HG03460 (cell line): ENCODE data around the gene RNU2-63P.
A peak's percentile ranks its signal among the peaks of the same experiment; 100 is the strongest.
"Not testable (repeated sequence)": the region's sequence is repeated elsewhere in the genome, so short reads cannot be mapped to it uniquely, and the experiment has no call there.

Source experiments
- ATAC-seq: cut with Tn5 transposase; IDR thresholded peaks from one replicate; pipeline ENCODE4 v1.9.1; 2021; ENCODE audit not compliant: unreplicated experiment

RNU2-63P gene

GRCh38 chr2:88032070-88032702, 15.8 kb upstream of the RNU2-63P start:
- no peak for ATAC-seq

GRCh38 chr2:88028931-88029330, 12.6 kb upstream of the RNU2-63P start:
- no peak for ATAC-seq

- ATAC-seq: peak; percentile 47
These were observed 11.5 kb upstream of the RNU2-63P start for GRCh38 chr2:88027697-88028389.

GRCh38 chr2:88024509-88024908, 8.2 kb upstream of the RNU2-63P start:
- no peak for ATAC-seq

GRCh38 chr2:88022669-88022921, 6.2 kb upstream of the RNU2-63P start:
- no peak for ATAC-seq

- no peak for ATAC-seq
These were observed 3.6 kb upstream of the RNU2-63P start for GRCh38 chr2:88019985-88020384.

- ATAC-seq: no peak
These were observed 2.6 kb upstream of the RNU2-63P start for GRCh38 chr2:88018909-88019308.

- ATAC-seq: not testable (repeated sequence)
These were observed 1.9 kb upstream of the RNU2-63P start for GRCh38 chr2:88018077-88018805.

- ATAC-seq: not testable (repeated sequence)
These were observed 1.4 kb upstream of the RNU2-63P start for GRCh38 chr2:88017780-88018038.

- peak; percentile 60 for ATAC-seq
These were observed 823 bp upstream of the RNU2-63P start for GRCh38 chr2:88016960-88017779.

GRCh38 chr2:88011011-88011410, 5.3 kb downstream of the RNU2-63P start:
- no peak for ATAC-seq

GRCh38 chr2:88010136-88010535, 6.2 kb downstream of the RNU2-63P start:
- ATAC-seq: no peak

- ATAC-seq: no peak
These were observed 9.4 kb downstream of the RNU2-63P start for GRCh38 chr2:88006912-88007439.

- ATAC-seq: no peak
These were observed 10.6 kb downstream of the RNU2-63P start for GRCh38 chr2:88005776-88006175.

GRCh38 chr2:88003074-88003755, 13.1 kb downstream of the RNU2-63P start:
- ATAC-seq: no peak

- ATAC-seq: no peak
These were observed 14.0 kb downstream of the RNU2-63P start for GRCh38 chr2:88002359-88002707.

GRCh38 chr2:88000474-88000873, 15.9 kb downstream of the RNU2-63P start:
- ATAC-seq: not testable (repeated sequence)

GRCh38 chr2:87996570-87996969, 19.8 kb downstream of the RNU2-63P start:
- no peak for ATAC-seq

GRCh38 chr2:87995756-87996155, 20.6 kb downstream of the RNU2-63P start:
- no peak for ATAC-seq

GRCh38 chr2:87994304-87994850, 22.0 kb downstream of the RNU2-63P start:
- not testable (repeated sequence) for ATAC-seq

GRCh38 chr2:87992569-87992968, 23.8 kb downstream of the RNU2-63P start:
- not testable (repeated sequence) for ATAC-seq
